Hematopoietic multipotent progenitor cell treated with erythropoietin and hydrocortisone succinate and interleukin-3 and kit ligand, for 15 days (in vitro differentiated cells): Measurements from ENCODE around the gene ATXN7L1.
"Not testable (repeated sequence)": the region's sequence is repeated elsewhere in the genome, so short reads cannot be mapped to it uniquely, and the experiment has no call there.

Experiments
- DNase-seq: peaks from one replicate; pipeline ENCODE4 v3.0.0-alpha.2; 2015; ENCODE audit warnings: low spot score

ATXN7L1 gene

DNA sequence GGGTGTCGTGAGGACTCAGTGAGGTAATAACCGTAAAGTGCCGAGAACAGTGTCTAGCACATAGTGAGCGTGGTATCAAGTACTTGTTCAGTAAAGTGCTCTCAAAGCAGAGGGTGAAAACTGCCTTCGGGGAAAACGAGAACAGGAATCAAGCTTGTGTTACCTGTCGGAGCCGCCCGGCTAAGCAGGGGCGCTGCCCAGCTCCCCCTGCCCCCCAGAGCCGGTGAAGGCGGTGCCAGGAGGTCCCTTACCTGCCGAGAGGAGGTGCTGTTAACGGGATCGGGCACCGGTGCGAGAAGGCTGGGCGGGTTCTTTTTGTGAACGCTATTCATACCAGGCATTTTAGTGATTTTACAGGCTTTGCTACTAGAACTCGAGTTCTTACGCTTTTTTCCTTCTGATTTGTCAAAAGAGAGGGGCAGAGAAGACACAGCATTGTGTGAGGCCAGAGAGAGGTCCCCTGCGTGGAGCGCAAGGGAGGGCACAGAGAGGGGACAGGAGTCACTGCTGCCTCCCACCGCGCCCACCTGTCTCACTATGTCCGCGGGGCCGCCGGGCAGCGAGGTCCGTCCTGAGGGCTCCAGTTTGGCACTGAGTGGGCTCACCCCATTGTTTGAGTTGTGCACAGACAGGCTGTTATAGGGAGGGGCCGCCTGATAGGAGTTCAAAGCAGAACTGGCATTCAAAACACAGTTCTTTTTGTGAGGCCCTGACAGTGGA lies 262.6 kb downstream of the ATXN7L1 start:
- no peak for DNase-seq

DNA sequence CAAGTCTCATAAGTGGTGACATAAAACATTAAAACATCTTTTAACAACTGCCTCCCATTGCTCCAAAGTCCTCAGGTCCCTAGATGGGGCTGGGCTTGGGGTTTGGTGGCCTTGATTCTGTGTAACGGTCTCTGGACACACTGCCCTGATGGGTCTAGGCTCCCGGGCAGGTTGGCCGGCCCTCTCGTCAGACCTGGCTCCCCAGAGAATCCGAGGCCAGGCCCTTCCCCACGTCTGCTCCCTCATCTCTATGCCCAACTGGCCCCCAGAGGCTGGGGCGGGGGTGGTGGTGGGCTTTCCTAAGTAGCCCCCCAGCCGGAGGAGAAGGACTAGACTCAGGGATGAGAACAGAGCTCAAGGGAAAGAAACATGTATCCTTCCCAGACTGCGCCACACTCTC lies 263.6 kb downstream of the ATXN7L1 start:
- DNase-seq, result no peak

DNA sequence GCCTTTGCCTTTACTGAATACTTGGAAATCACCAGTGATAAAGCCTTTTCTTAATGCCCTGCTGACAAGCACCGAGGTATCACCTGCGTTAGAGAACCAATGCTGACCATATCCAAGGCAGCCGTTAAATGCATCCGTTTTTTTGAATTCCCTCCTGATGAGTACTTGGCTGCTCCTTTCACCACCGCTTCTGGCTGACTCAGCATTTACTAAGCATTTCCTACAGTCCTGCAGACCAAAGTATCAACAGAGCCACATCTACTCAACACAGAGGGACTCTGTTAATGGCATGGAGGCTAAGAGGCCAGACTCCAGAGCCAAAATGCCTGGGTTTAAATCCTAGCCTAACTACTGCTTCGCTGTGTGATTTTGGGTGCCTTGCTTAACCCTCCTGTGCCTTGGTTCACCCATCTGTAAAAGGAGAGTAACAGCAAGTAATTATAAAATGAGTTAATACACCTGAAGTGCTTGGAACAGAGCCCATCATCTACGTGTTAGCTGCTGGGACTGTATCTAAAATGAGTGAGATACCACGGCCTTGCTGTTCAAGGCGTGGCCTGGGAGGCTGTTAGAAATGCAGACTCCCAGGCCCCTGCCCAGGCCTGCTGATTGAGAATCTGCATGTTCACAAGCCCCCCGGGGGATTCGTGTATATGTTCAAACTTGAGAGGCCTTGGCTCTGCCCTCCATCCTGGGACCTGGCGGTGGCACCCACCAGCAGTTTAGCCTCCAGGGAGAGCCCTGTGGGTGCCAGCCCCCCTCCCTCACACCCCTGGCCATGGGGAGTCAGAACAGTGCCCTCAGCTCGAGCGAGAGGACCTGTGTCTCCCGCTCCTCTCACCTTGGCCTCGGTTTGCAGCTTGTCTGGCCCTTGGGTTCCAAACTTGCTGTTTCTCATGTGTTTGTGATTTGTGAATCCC lies 264.3 kb downstream of the ATXN7L1 start:
- DNase-seq, result no peak

DNA sequence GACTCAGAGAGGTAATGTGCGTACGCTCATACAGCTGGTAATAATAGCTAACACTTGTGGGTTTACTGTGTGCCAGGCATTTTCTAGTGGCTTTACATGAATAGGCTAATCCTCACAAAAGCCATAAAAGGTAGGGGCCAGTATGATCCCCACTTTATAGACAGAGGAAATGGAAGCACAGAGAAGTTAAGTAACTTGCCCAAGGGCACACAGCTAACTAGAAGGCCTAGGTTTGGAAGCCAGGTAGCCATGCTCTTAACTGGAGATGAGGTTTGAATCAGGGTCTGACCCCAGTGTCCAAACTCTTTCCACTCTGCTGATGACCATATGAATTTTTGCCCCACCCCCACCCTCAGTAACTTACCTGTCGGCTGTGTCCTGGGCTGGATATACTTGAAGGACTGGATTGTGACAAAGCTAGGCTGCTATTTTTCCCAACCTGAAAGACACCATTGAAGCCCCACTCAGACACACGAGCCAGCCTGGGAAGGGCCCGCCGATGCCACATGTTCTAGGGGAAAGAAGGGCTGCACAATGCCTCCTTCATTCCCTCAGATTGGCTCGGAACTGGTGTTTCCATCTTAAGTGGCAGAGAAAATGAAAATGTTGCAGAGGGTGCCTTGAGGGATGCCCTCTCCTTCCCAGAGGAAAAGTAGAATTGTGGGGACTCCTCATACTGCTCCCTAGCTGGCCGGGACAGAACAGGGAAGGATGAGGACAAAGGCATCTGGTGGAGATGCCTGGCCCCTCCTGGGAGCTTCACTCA lies 266.1 kb downstream of the ATXN7L1 start:
- no peak for DNase-seq

DNA sequence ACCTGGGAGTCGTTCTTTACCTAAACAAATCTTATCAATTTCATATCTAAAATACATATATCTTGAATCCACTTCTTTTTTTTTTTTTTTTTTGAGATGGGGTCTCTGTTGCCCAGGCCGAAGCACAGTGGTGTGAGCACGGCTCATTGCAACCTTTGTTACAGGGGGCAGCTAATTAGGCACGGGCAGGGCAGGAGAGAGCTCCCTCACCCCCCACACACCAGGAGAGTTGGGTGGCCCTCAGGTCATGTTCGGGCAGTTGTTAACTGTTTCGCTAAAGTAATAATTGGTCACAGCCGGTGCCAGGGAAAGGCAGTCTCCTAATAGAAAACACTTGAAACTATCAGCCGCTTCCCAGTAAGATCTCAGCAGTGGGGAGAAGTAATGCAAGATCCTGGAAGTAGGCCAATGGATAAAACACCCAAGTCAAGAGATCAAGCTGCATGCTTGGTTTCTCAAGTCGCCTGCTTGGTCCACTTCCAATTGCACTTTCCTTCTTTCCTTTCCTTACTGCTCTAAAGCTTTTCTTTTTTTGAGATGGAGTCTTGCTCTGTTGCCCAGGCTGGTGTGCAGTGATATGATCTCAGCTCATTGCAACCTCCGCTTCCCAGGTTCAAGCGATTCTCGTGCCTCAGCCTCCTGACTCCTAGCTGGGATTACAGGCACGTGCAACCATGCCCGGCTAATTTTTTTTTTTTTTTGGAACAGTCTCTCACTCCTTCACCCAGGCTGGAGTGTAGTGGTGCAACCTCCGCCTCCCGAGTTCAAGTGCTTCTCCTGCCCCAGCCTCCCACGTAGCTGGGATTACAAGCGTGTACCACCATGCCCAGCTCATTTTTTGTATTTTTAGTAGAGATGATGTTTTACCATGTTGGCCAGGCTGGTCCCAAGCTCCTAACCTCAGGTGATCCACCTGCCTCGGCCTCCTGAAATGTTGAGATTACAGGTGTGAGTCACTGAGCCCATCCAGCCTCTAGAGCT lies 273.8 kb downstream of the ATXN7L1 start:
- DNase-seq, result no peak

DNA sequence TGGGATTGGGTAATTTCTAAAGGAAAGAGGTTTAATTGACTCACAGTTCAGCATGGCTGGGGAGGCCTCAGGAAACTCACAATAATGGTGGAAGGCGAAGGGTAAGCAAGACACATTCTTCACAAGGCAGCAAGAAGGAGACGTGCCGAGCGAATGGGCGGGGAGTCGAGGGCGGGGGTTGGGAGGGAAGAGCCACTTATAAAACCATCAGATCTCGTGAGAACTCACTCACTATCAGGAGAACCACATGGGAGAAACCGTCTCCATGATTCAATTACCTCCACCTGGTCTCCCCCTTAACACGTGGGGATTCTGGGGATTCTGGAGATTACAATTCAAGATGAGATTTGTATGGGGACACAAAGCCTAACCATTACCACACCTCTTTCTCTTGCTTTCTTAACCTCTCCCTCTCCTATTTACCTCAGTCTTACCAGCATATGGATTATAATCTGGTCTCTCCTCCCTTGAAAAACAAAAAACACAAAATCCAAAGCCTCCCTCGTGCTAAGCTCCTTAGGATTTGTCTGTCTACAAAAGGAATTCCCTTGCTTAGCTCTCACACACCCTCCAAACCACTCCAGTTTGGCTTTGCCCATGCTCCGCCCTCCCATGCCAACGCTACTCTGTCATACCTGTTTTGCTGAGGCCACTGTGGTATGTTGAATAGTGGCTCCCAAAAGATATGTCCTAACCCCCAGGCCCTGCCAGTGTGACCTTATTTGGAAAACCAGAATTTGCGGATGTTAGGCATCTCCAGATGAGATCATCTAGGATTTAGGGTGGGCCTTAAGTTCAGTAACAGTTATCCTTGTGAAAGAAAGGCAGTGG lies 275.5 kb downstream of the ATXN7L1 start:
- no peak for DNase-seq

DNA sequence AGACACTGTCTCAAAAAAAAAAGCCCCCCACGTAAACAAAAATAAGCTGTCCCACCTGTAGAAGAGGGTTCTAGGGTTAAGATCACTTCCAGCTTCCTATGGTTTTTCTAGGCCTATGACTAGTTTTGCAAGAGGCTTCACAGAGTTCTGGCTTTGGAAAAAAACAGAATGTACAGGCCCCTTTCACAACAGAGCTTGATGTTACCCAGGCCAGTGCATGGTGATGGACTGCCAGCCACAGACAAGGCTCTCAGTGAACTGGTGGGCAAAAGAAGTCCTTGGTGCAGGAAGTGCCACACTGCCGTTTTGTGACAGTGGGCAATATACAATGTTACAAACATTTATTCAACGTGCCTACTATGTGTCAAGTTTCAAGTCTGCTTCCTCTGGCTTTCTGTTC lies 276.8 kb downstream of the ATXN7L1 start:
- DNase-seq, result no peak

DNA sequence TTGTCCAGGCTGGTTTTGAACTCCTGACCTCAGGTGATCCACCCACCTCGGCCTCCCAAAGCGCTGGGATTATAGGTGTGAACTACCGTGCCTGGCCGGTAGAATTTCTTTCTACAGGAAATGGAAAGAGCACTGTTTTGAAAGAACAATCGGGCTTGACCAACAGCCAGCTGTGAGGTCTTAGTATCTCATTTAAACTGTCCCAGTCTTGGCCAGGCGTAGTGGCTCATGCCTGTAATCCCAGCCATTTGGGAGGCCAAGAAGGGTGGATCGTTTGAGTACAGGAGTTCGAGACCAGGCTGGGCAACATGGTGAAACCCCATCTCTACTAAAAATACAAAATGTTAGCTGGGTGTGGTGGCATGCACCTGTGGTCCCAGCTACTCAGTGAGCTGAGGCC lies 277.3 kb downstream of the ATXN7L1 start:
- DNase-seq, result not testable (repeated sequence)

DNA sequence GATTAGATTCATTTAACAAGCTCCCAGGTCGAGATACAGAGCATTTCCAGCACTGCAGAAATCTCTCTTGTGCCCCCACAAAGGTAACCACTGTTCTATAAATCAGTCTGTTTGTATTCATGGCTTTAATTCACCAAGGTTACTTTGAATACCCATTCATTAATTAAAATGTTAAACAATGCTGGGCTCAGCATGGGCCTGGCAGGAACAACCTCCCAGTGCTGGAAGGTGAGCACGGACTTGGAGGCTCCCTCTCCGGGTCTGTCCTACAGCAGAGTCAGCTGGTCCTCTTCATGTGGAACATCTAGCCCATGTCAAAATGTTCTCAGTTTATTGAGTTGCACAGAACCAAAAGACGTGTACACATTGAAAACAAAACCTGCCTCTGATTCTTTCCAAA lies 279.5 kb downstream of the ATXN7L1 start:
- DNase-seq, result no peak

DNA sequence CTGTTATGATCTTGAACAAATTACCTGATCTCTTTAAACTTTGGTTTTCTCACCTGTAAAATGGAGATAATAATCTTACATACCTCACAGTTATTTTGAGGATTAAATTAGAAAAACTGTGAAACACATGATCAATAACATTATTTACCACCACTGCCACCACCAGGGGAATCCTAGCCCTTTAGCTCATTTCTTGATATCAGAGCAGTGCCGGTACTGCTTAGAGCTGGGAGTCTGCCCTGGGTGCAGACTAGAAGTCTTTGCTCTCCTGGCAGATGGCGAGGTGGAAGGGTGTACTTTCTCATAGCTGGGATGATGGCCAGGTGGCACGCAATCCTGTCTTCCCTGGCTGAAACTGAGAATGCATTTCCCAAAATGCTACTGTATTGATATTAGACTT lies 282.4 kb downstream of the ATXN7L1 start:
- DNase-seq, result no peak

DNA sequence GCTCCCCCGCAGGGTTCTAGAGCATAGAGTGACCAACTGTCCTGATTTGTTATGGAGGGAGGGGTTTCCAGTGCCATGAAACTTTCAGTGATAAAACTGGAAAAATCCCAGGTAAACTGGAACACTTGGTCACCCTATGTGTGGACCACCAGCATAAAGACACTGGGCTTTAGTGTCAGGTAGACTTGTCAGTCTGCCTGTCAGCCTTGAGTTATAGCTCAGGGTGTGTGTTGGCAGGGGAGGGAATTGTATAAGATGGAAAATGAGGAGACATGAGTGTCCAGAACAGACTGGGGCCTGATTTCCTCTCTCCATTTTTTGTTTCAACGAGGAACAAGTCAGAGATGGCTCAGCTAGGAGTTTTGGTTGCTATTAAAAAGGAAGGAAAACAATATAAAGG lies 284.9 kb downstream of the ATXN7L1 start:
- DNase-seq, result no peak

DNA sequence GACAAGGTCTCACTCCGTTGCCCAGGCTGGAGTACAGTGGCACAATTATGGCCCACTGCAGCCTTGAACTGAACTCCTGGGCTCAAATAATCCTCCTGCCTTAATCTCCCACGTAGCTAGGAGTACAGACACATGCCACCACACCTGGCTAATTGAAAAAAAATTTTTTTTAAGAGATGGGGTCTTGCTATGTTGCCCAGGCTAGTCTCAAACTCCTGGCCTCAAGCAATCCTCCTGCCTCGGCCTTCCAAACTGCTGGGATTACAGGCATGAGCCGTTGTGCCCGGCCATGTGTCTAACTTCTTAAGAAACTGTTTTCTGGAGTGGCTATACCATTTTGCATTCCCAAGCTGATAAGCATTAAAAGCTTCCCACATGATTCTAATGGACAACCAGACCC lies 285.6 kb downstream of the ATXN7L1 start:
- no peak for DNase-seq

DNA sequence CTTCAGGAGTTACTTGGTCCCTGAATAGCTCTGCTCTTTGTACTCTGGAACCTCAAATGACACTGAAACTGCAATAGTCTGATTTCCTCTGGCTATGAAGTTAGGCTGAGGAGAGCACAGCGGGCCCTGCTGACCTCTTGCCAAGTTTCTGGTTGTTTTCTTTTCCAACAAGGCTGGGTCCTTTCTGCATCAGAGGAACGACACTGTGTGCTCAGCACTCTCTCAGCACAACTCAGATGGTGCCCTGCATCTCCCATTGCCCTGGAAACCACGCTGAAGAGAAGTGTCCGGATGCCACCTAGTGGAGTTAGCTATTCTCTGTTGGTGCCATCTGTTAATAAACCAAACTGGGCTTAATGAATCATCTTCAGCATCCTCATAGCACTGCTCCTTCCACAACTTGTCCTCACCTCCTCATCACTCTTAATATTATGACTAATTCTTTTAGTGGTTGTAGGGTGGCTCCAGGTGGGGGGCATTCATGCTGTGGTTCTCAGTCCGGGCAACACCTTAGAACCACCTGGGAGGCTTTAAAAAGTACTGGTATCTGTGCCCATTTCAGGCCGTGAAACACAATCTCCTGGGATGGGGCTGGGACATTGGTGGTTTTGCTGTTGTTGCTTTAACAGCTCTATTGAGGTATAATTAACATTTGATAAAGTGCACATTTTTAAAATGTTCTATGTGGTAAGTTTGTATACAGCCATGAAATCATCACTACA lies 286.9 kb downstream of the ATXN7L1 start:
- peak; percentile 32 for DNase-seq

DNA sequence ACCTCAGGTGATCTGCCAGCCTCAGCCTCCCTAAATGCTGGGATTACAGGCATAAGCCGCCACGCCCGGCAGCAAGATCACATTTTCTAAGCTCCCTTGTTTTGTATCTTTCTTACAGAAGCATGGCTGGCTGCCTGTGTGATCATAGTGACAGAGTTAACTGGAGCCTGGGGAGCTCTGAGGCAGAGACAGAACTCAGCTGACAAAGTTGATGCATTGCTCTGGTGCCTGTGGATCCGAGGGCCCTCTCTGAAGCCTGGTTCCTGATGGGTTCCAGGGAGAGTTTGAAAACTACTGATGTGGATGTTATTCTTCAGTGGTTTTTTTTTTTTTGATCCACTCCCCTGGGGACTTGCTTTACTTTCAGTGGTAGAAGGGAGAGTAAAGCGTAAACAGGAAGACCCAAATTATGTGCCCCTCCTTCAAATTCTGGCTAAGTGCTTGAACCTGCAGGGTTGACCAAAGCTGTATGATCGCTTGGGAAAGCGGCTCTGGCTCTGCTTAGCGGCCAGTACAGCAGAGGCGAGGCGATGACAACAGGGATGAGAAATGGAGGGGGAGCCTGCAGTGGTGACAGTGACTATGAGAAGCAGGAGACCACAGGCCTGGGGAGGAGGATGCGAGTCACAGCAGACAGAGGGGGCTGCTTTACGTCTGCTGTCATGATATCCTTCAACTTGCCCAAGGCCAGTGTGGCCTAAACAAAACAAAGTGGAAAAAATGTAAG lies 288.3 kb downstream of the ATXN7L1 start:
- DNase-seq, result no peak

DNA sequence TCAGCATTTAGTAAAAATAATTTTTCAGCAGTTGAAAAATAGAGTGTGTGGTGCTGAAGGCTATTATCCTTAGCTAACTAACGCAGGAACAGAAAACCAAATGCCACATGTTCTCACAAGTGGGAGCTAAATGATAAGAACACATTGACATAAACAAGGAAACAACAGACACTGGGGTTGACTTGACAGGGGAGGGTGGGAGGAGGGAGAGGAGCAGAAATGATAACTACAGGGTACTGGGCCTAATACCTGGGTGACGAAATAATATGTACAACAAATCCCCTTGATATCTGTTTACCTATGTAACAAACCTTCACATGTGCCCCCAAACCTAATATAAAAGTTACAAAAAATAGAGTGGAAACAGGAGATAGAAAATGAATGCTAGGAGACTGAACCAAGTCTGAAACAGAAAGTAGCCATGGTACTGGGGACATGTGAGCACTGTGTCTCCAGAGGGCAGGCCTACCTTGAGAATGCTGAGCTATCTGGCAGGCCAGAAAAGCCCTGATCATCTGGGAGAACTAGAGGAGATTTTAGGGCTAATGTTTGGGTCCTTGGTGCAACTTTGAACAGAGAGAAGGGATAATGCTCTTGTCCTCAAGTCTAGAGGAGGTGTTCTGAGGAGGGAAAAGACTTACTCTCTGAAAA lies 290.4 kb downstream of the ATXN7L1 start:
- no peak for DNase-seq

DNA sequence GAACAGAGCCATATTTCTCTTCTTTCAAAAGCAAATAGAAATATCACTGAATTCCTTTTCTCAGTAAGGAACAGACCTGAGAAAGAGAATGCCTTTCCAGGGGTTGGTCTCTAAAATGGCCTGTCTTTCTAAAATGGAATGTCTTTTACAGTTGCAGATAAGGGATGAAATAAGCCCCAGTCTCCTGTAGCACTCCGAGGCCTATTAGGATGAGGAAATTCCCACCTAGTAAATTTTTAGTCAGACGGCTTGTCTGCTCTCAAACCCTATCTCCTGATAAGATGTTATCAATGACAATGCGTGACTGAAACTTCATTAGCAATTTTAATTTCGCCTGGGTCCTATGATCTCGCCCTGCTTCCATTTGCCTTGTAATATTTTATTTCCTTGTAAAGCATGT lies 292.2 kb downstream of the ATXN7L1 start:
- no peak for DNase-seq

DNA sequence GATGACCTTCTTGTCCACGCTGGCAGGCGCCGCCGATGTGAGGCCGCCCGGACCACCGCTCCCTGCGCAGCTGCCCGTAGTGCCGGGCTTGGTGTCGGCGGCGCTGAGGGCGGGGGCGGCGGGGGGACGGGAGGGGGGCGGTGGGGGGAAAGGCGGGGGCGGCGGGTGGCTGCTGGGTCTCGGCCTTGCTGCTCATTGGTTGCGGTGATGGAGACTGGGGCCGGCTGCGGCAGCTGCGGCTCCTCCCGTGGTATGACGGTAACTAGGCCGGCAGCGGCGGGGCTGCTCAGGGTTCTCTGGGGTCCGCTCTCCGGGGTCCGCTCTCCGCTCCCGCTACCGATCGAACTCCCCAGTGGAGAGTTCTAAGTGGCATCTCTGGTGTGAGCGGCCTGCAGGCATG lies 293.3 kb downstream of the ATXN7L1 start:
- DNase-seq, result no peak

DNA sequence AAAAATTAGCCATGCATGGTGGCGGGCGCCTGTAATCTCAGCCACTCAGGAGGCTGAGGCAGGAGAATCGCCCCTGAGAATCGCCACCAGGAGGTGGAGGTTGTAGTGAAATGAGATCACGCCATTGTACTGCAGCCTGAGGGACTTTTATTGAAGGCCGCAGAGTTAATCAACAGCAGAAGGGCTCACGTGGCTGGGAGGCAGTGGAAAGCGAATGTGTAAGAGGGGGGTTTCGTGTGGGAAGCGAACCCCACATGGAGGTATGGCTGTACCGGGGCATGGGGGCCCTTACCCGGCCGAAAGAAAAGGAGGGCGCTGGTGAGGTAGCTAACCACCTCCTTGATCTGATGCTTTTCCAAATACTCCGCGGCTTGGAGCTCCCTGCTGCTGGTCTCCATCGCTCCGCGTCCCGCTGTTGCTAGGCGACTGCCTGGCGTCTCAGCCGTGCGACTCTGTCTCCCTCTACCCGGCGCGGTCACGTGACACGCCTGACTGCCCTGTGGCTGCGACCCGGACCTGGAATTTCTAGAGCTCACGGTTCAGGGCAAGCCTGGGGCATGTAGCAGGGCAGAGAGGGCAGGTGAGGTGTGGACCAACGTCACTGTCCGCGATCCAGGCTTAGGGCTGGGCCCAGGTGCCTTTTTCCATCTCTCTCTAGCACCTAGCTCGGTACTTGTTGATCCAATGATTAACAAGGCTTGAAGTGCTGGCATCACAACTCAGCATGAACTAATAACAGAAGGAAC lies 295.2 kb downstream of the ATXN7L1 start, which contains the start of gene EFCAB10:
TSS of gene EFCAB10 (minus strand) at position 428 of the 746 bp plus-strand sequence. CDS start at position 398, 30 bp downstream.
- peak; percentile 10 for DNase-seq
